SU-DHL-6 (cell line): ENCODE measurements around the gene AGBL4.

Source experiments
- H2AFZ ChIP-seq: fragments of 200-600 bp; sonication (generic); 2 replicates; pipeline ENCODE4 v1.6.1; 2014; ENCODE audit warnings: low read depth, mild to moderate bottlenecking, moderate library complexity, mixed read lengths, antibody characterized with exemption, low read length; ENCODE audit not compliant: severe bottlenecking
- H3F3A ChIP-seq: fragments of 200-600 bp; shearing (Covaris generic); 2 replicates; pipeline ENCODE4 v1.6.0; 2016; ENCODE audit warnings: antibody characterized with exemption, mild to moderate bottlenecking; ENCODE audit not compliant: insufficient read depth
- H3K27ac ChIP-seq: fragments of 200-600 bp; sonication (generic); 2 replicates; pipeline ENCODE4 v1.5.1; 2016; ENCODE audit warnings: low read depth, mild to moderate bottlenecking, low read length, moderate library complexity, mixed read lengths
- H3K27me3 ChIP-seq: fragments of 200-600 bp; sonication (generic), shearing (Covaris generic); 2 replicates; pipeline ENCODE4 v1.6.0; 2014; ENCODE audit warnings: mild to moderate bottlenecking, low read length
- H3K36me3 ChIP-seq: fragments of 200-600 bp; sonication (generic); 2 replicates; pipeline ENCODE4 v1.6.1; 2014; ENCODE audit warnings: mild to moderate bottlenecking, low read length, mixed read lengths
- H3K4me2 ChIP-seq: fragments of 300-600, 200-600 bp; shearing (Covaris generic), sonication (generic); 2 replicates; pipeline ENCODE4 v1.6.0; 2014; ENCODE audit warnings: low read length, low read depth, mild to moderate bottlenecking; ENCODE audit not compliant: poor library complexity, severe bottlenecking
- H3K4me3 ChIP-seq: fragments of 200-600 bp; sonication (generic); 2 replicates; pipeline ENCODE4 v1.5.1; 2014; ENCODE audit warnings: antibody characterized with exemption, low read length, mild to moderate bottlenecking, mixed read lengths; ENCODE audit not compliant: insufficient read depth, poor library complexity, severe bottlenecking
- H3K79me2 ChIP-seq: fragments of 200-600 bp; sonication (generic); 2 replicates; pipeline ENCODE4 v1.6.1; 2014; ENCODE audit warnings: mild to moderate bottlenecking, low read length, moderate library complexity; ENCODE audit not compliant: insufficient read depth
- H3K9ac ChIP-seq: fragments of 200-600 bp; sonication (generic); 2 replicates; pipeline ENCODE4 v1.7.0; 2014; ENCODE audit warnings: mild to moderate bottlenecking, low read length
- H3K9me2 ChIP-seq: fragments of 200-600 bp; sonication (generic); replicated peaks from 2 replicates; pipeline ENCODE4 v1.6.1; 2014; ENCODE audit warnings: low read length; ENCODE audit not compliant: insufficient read depth
- H3K9me3 ChIP-seq: fragments of 200-600 bp; sonication (generic); 2 replicates; pipeline ENCODE4 v1.6.1; 2014; ENCODE audit warnings: low read length, mixed read lengths; ENCODE audit not compliant: insufficient read depth
- H4K20me1 ChIP-seq: fragments of 200-600 bp; sonication (generic); 2 replicates; pipeline ENCODE4 v1.6.1; 2014; ENCODE audit warnings: low read depth, mild to moderate bottlenecking, antibody characterized with exemption, low read length, moderate library complexity, mixed read lengths
- EZH2phosphoT487 ChIP-seq: fragments of 200-600 bp; sonication (generic), shearing (Covaris generic); conservative IDR thresholded peaks from 2 replicates; pipeline ENCODE4 v1.6.1; 2018; ENCODE audit warnings: mild to moderate bottlenecking, antibody characterized with exemption, low read length, moderate library complexity, mixed read lengths
- TF ChIP-seq, protein P1 (sequence below): fragments of 200-600 bp; sonication (generic); IDR thresholded peaks from one replicate; pipeline ENCODE4 v1.5.1; 2017; ENCODE audit warnings: antibody characterized with exemption, mild to moderate bottlenecking, low read length, moderate library complexity; ENCODE audit not compliant: insufficient read depth, poor library complexity, severe bottlenecking

AGBL4 gene

DNA sequence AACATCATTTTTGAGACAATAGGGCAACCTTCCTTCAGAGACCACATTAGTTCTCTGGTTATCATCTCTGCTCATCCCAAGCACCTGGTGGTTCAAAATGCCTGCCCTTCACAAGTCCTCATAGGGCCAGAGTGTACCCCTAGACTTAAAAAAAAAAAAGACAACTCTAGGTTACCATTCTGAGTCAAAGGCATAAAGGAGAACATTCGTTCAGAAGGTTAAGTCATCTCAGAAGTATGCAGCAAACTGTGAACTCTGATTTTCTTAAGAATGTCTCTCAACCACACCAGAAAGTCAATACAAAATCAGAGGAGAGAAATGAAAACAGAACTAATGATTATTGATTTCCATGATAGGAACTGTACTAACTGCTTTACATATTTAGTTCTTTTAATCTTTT lies 1237.9 kb downstream of the AGBL4 start:
- no peaks in the 10 kb centered on the region for H3K9me2 ChIP-seq
- H3K36me3 ChIP-seq = no peaks in the 10 kb centered on the region
- H4K20me1 ChIP-seq = no peaks in the 10 kb centered on the region
- H3K9me3 ChIP-seq = no peaks in the 10 kb centered on the region
- H3K4me2 ChIP-seq = no peak overlapping the region
- H3K9ac ChIP-seq = no peak overlapping the region
- TF ChIP-seq, protein P1, sequence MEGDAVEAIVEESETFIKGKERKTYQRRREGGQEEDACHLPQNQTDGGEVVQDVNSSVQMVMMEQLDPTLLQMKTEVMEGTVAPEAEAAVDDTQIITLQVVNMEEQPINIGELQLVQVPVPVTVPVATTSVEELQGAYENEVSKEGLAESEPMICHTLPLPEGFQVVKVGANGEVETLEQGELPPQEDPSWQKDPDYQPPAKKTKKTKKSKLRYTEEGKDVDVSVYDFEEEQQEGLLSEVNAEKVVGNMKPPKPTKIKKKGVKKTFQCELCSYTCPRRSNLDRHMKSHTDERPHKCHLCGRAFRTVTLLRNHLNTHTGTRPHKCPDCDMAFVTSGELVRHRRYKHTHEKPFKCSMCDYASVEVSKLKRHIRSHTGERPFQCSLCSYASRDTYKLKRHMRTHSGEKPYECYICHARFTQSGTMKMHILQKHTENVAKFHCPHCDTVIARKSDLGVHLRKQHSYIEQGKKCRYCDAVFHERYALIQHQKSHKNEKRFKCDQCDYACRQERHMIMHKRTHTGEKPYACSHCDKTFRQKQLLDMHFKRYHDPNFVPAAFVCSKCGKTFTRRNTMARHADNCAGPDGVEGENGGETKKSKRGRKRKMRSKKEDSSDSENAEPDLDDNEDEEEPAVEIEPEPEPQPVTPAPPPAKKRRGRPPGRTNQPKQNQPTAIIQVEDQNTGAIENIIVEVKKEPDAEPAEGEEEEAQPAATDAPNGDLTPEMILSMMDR = no peak
- no peak for TF ChIP-seq EZH2phosphoT487
- no peak overlapping the region for H3K27ac ChIP-seq
- H3K4me3 ChIP-seq = no peak overlapping the region
- H3K79me2 ChIP-seq = no peaks in the 10 kb centered on the region
- H2AFZ ChIP-seq = no peak overlapping the region
- H3K27me3 ChIP-seq = no peaks in the 10 kb centered on the region
- no peaks in the 10 kb centered on the region for H3F3A ChIP-seq

GRCh38 chr1:48784301-48784700 lies 1239.5 kb downstream of the AGBL4 start:
- Histone ChIP-seq H3K9me3 (no peaks in the 10 kb centered on the region), H3K4me2 (no peak overlapping the region), H3K79me2 (no peaks in the 10 kb centered on the region), H2AFZ (no peak overlapping the region), H3K4me3 (no peak overlapping the region), H3K27ac (no peak overlapping the region), H3F3A (no peaks in the 10 kb centered on the region), H4K20me1 (no peaks in the 10 kb centered on the region), H3K9ac (no peak overlapping the region), H3K9me2 (no peaks in the 10 kb centered on the region), H3K27me3 (no peaks in the 10 kb centered on the region), H3K36me3 (no peaks in the 10 kb centered on the region)
- TF ChIP-seq, protein P1 = no peak
- TF ChIP-seq EZH2phosphoT487 = no peak

- no peak overlapping the region for H3K9ac ChIP-seq
- no peaks in the 10 kb centered on the region for H3K9me2 ChIP-seq
- no peak overlapping the region for H2AFZ ChIP-seq
- no peak overlapping the region for H3K27ac ChIP-seq
- H3K36me3 ChIP-seq = no peaks in the 10 kb centered on the region
- no peaks in the 10 kb centered on the region for H3K9me3 ChIP-seq
- no peaks in the 10 kb centered on the region for H3K79me2 ChIP-seq
- H3K4me3 ChIP-seq = no peak overlapping the region
- no peak overlapping the region for H3K4me2 ChIP-seq
- no peaks in the 10 kb centered on the region for H3K27me3 ChIP-seq
- no peaks in the 10 kb centered on the region for H4K20me1 ChIP-seq
- no peak for TF ChIP-seq EZH2phosphoT487
- TF ChIP-seq, protein P1 = no peak
- no peaks in the 10 kb centered on the region for H3F3A ChIP-seq
These were observed 1246.4 kb downstream of the AGBL4 start for GRCh38 chr1:48777219-48777895.
